ENCODE measurements around the gene RFWD3.

The RFWD3 gene

GRCh38 chr16:74578433-74578832 lies 88.2 kb downstream of the RFWD3 start:
- no peak for DNase-seq (ENCODE audit: low read depth)

DNA sequence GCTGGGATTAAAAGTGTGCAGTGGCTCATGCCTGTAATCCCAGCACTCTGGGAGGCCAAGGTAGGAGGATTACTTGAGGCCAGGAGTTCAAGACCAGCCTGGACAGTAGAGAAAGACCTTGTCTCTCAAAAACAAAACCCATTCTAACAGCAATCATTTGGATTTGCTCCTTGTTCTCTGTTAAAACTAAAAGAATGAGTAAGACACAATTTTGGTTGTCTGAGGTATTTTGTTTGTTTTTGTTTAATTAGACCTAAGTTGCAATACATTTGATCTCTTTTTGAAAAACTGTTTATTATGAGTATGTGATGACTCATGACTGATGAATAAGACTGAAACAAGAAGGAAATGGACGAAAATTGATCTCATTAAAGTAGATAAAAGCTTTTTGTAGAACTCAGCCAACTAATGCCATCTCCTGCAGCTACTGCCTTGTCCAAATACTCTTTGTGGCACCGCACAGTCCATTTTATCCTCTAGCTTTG lies 88.8 kb downstream of the RFWD3 start:
- DNase-seq (ENCODE audit: low read depth), result no peak

- no peak for DNase-seq (ENCODE audit: low read depth)
Measured at GRCh38 chr16:74575807-74576643, 90.7 kb downstream of the RFWD3 start.

DNA sequence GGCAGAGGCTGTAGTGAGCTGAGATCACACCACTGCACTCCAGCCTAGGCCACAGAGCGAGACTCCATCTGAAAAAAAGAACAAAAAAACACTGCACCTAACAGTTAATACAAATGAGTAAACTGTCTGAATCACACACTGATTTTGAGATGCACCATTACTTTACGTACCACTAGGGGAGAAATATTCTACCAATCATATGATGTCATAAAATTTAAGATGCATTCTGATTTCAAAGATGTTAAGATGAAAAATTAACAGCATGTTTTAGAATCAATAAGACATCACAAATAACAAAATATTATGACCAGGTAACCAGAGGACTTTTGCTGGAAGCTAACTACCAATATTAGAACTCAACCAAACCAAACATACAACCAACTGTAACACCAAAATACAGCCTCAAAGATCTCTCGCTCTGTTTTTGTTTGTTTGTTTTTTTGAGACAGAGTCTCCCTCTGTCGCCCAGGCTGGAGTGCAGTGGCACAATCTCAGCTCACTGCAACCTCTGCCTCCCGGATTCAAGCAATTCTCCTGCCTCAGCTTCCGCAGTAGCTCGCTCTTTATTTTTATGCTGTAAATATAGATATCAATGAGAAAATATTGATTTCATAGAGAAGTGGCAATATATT lies 91.4 kb downstream of the RFWD3 start:
- no peak for DNase-seq (ENCODE audit: low read depth)

- no peak for DNase-seq (ENCODE audit: low read depth)
Measured at GRCh38 chr16:74574146-74574545, 92.5 kb downstream of the RFWD3 start.

DNA sequence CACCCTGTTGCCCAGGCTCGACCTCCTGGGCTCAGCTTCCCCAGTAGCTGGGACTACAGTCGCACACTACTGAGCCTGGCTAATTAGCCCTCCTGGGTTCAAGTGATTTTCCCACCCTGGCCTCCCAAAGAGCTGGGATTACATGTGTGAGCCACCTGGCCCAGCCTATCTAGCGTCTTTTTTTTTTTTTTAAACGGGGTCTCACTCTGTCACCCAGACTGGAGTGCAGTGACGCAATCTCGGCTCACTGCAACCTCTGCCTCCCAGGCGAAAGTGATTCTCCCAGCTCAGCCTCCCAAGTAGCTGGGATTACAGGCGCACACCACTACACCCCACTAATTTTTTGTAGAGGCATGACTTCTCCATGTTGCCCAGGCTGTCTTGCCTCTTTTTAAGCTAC lies 93.1 kb downstream of the RFWD3 start:
- no peak for DNase-seq (ENCODE audit: low read depth)
